Activated CD8-positive, alpha-beta memory T cell treated with anti-CD3 and anti-CD28 coated beads, Interleukin-2, amount 50 U/mL, for 24 hours (primary cell): ENCODE measurements around the gene CDH1.
"Not testable (repeated sequence)": the region's sequence is repeated elsewhere in the genome, so short reads cannot be mapped to it uniquely, and the experiment has no call there.

Experiments used
- DNase-seq: peaks from one replicate; pipeline ENCODE4 v3.0.0-alpha.2; 2020; ENCODE audit errors: extremely low read depth

Gene CDH1

GRCh38 chr16:68790130-68790761, 53.2 kb downstream of the CDH1 start:
- no peak for DNase-seq

- DNase-seq: no peak
Measured at GRCh38 chr16:68790944-68791343, 53.9 kb downstream of the CDH1 start.

GRCh38 chr16:68792465-68793324, 55.6 kb downstream of the CDH1 start:
- DNase-seq: no peak

GRCh38 chr16:68793401-68793857, 56.3 kb downstream of the CDH1 start:
- DNase-seq: no peak

- no peak for DNase-seq
Measured at GRCh38 chr16:68798398-68798797, 61.3 kb downstream of the CDH1 start.

GRCh38 chr16:68800257-68800875, 63.3 kb downstream of the CDH1 start:
- DNase-seq: peak; percentile 8

- DNase-seq: no peak
Measured at GRCh38 chr16:68802190-68802589, 65.1 kb downstream of the CDH1 start.

GRCh38 chr16:68806422-68806821, 69.3 kb downstream of the CDH1 start:
- no peak for DNase-seq

GRCh38 chr16:68806981-68807380, 69.9 kb downstream of the CDH1 start:
- no peak for DNase-seq

- no peak for DNase-seq
Measured at GRCh38 chr16:68814516-68814915, 77.4 kb downstream of the CDH1 start.

GRCh38 chr16:68823401-68824135, 86.5 kb downstream of the CDH1 start:
- DNase-seq: no peak

- DNase-seq: no peak
Measured at GRCh38 chr16:68825427-68825826, 88.3 kb downstream of the CDH1 start.

GRCh38 chr16:68826652-68827051, 89.6 kb downstream of the CDH1 start:
- DNase-seq: no peak

- DNase-seq: no peak
Measured at GRCh38 chr16:68833251-68833650, 96.2 kb downstream of the CDH1 start.

GRCh38 chr16:68834550-68834949, 97.5 kb downstream of the CDH1 start:
- DNase-seq: no peak

- no peak for DNase-seq
Measured at GRCh38 chr16:68835970-68836369, 98.9 kb downstream of the CDH1 start.

GRCh38 chr16:68839831-68840230, 102.7 kb downstream of the CDH1 start:
- no peak for DNase-seq

- DNase-seq: not testable (repeated sequence)
Measured at GRCh38 chr16:68842964-68843481, 105.9 kb downstream of the CDH1 start.

- DNase-seq: peak; percentile 87
Measured at GRCh38 chr16:68843482-68844210, 106.6 kb downstream of the CDH1 start, which contains the start of gene TANGO6. Gene TANGO6, plus strand, starts transcription at chr16:68843531. Its CDS starts 87 bp downstream, at chr16:68843618.

GRCh38 chr16:68844211-68844564, 107.1 kb downstream of the CDH1 start:
- no peak for DNase-seq

GRCh38 chr16:68848786-68849185, 111.7 kb downstream of the CDH1 start:
- DNase-seq: no peak
